Gastroesophageal sphincter (tissue), 4 donors: ENCODE results near the gene NCK2. TPM values are rescaled to one million over a fixed set of nuclear protein-coding genes. Genes with fewer than 3 reads are reported as not detected.

ENCODE experiments used
- ATAC-seq: fragments of 150-250 bp; one replicate; pipeline ENCODE4 v1.9.1; 2016; ENCODE audit warnings: mild to moderate bottlenecking, moderate library complexity
- H3K27ac ChIP-seq, 4 donors: fragments of 200-600 bp; sonication (generic) in 3 of 4; 1 replicate in 3 of 4; 2 replicates in 1 of 4; pipeline ENCODE4 v1.5.1; 2016 to 2019
- H3K27me3 ChIP-seq: fragments of 200-600 bp; sonication (generic); one replicate; pipeline ENCODE4 v1.5.1; 2019
- H3K36me3 ChIP-seq, 2 donors: fragments of 200-600 bp; sonication (generic); one replicate each; pipeline ENCODE4 v1.5.1; 2019; ENCODE audit warnings: control low read depth in 1 of 2
- H3K4me1 ChIP-seq, 3 donors: fragments of 200-600 bp; sonication (generic); 1 replicate in 2 of 3; 2 replicates in 1 of 3; pipeline ENCODE4 v1.5.1; 2016 to 2019; ENCODE audit warnings: control low read depth in 2 of 3
- H3K4me3 ChIP-seq, 2 donors: fragments of 200-600 bp; sonication (generic); one replicate each; pipeline ENCODE4 v1.5.1; 2019; ENCODE audit warnings: mild to moderate bottlenecking in 1 of 2, moderate library complexity in 1 of 2
- H3K9me3 ChIP-seq, 3 donors: fragments of 200-600 bp; sonication (generic); one replicate each; pipeline ENCODE4 v1.5.1; 2017 to 2019; ENCODE audit warnings: control low read depth in 2 of 3
- EP300 ChIP-seq: sonication (generic); formaldehyde crosslinking; IDR thresholded peaks from one replicate; pipeline ENCODE4 v1.6.1; 2017; ENCODE audit warnings: antibody characterized with exemption, mild to moderate bottlenecking
- POLR2A ChIP-seq, 2 donors: fragments of 450-650 bp; IDR thresholded peaks; one replicate each; pipeline ENCODE4 v1.6.1; 2017; ENCODE audit warnings: antibody characterized with exemption in 2 of 2, mild to moderate bottlenecking in 2 of 2, moderate library complexity in 1 of 2
- POLR2AphosphoS5 ChIP-seq: sonication (generic); formaldehyde crosslinking; IDR thresholded peaks from one replicate; pipeline ENCODE4 v1.6.1; 2017; ENCODE audit warnings: antibody characterized with exemption
- WGBS, 2 donors: methylation state at CpG; one replicate each; pipeline ENCODE4 v1.1.5; 2018; ENCODE audit warnings: low coverage in 1 of 2; 5-methylcytosine and 5-hydroxymethylcytosine counted together
- total RNA-seq, 4 donors: library from RNA; depleted of rRNA; stranded (reverse); fragments of >200 nt; gene quantifications; one replicate each; pipeline ENCODE4 v1.1.0, GENCODE V29; 2016
- TF ChIP-seq, protein P1 (sequence below), 4 experiments: fragments of 200-600 bp in 2 of 4; fragments of 450-650 bp in 2 of 4; sonication (generic) in 1 of 4; IDR thresholded peaks; one replicate each; pipeline ENCODE4 v1.5.1; 2017 to 2019; ENCODE audit warnings: antibody characterized with exemption in 4 of 4, mild to moderate bottlenecking in 2 of 4, moderate library complexity in 2 of 4

The NCK2 gene
- total RNA-seq, 4 donors from 2014 or later = 63.0 to 131 (median 89.5) TPM

- 64% methylated on average over 3 of the region's 3 CpGs for WGBS, 2 donors
- H3K4me3 ChIP-seq = no peak overlapping the region
- ATAC-seq = no peak
- H3K27me3 ChIP-seq = no peaks in the 10 kb centered on the region
- H3K4me1 ChIP-seq = peaks cover 0 to 81% (median 0%) of the 10 kb centered on the region in 3 donors
- H3K9me3 ChIP-seq = no peaks in the 10 kb centered on the region
- H3K27ac ChIP-seq = no peak overlapping the region
- TF ChIP-seq, protein P1, sequence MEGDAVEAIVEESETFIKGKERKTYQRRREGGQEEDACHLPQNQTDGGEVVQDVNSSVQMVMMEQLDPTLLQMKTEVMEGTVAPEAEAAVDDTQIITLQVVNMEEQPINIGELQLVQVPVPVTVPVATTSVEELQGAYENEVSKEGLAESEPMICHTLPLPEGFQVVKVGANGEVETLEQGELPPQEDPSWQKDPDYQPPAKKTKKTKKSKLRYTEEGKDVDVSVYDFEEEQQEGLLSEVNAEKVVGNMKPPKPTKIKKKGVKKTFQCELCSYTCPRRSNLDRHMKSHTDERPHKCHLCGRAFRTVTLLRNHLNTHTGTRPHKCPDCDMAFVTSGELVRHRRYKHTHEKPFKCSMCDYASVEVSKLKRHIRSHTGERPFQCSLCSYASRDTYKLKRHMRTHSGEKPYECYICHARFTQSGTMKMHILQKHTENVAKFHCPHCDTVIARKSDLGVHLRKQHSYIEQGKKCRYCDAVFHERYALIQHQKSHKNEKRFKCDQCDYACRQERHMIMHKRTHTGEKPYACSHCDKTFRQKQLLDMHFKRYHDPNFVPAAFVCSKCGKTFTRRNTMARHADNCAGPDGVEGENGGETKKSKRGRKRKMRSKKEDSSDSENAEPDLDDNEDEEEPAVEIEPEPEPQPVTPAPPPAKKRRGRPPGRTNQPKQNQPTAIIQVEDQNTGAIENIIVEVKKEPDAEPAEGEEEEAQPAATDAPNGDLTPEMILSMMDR (IDR thresholded peaks at IDR 0.05) = no peak
- TF ChIP-seq POLR2AphosphoS5 (no peak), EP300 (no peak), POLR2A (IDR thresholded peaks at IDR 0.05) (no peak)
- H3K36me3 ChIP-seq = no peaks in the 10 kb centered on the region
Measured at GRCh38 chr2:105804266-105804665, 59.6 kb downstream of the NCK2 start.

- WGBS, 2 donors = 94 to 100% methylated on average over 6 to 8 of the region's 8 CpGs
- Histone ChIP-seq H3K27ac (no peak overlapping the region), H3K4me1 (peaks cover 2 to 82% (median 23%) of the 10 kb centered on the region in 3 donors), H3K4me3 (no peak overlapping the region), H3K36me3 (no peaks in the 10 kb centered on the region), H3K27me3 (no peaks in the 10 kb centered on the region), H3K9me3 (no peaks in the 10 kb centered on the region)
- no peak for ATAC-seq
- TF ChIP-seq EP300 (no peak), POLR2A (IDR thresholded peaks at IDR 0.05) (no peak), POLR2AphosphoS5 (no peak)
- TF ChIP-seq, protein P1 (IDR thresholded peaks at IDR 0.05) = no peak
Measured at GRCh38 chr2:105806996-105807395, 62.3 kb downstream of the NCK2 start.

DNA sequence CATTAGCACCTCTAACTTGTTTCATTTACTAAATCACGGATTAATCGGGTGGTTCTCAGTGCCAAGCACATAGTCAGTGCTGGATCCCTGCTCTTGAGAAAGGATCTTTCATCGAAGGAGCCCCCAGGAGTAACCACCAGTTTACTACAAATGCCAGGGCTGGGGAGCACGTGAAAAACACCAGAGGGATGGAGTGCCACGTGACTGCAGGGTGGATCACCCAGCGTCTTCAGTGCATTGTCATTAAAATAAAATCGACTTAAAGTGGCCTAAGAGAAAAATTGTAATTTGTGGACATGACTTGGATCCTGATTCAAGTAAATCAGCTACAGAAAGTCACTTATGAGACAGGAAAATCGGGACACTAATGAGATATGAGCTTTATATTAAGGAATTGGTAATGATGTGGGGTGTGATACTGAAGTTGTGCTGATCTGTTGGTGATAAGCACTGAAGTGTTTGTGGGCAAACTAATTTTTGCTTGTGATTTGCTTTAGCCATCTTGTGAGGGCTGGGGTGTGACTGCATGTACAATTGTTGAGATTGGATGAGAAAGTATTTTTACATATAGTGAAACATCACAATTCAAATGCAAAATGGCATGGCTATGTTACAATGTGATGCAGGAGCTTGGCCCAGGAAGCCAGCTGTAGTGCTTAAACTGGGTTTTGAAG is 63.8 kb downstream of the NCK2 start:
- Histone ChIP-seq H3K4me3 (no peak overlapping the region), H3K27me3 (no peaks in the 10 kb centered on the region), H3K9me3 (no peaks in the 10 kb centered on the region), H3K27ac (no peak overlapping the region), H3K36me3 (no peaks in the 10 kb centered on the region), H3K4me1 (peaks cover 2 to 82% (median 34%) of the 10 kb centered on the region in 3 donors)
- no peak for ATAC-seq
- 89 to 90% methylated on average over 5 to 7 of the region's 8 CpGs for WGBS, 2 donors
- TF ChIP-seq EP300 = no peak
- TF ChIP-seq POLR2AphosphoS5 = no peak
- TF ChIP-seq, protein P1 (IDR thresholded peaks at IDR 0.05) = no peak
- no peak for TF ChIP-seq POLR2A (IDR thresholded peaks at IDR 0.05)

GRCh38 chr2:105809097-105809473 is 64.4 kb downstream of the NCK2 start:
- H3K9me3 ChIP-seq = no peaks in the 10 kb centered on the region

More at GRCh38 chr2:105809097-105809473, 64.4 kb downstream of the NCK2 start:
- no peak for TF ChIP-seq POLR2A (IDR thresholded peaks at IDR 0.05)
- no peak for TF ChIP-seq POLR2AphosphoS5
- TF ChIP-seq, protein P1 (IDR thresholded peaks at IDR 0.05) = no peak
- no peak for TF ChIP-seq EP300
- Histone ChIP-seq H3K27ac (no peak overlapping the region), H3K4me3 (no peak overlapping the region), H3K27me3 (no peaks in the 10 kb centered on the region), H3K36me3 (no peaks in the 10 kb centered on the region), H3K4me1 (peaks cover 2 to 82% (median 34%) of the 10 kb centered on the region in 3 donors)
- WGBS, 2 donors = 71 to 96% methylated on average over 3 of the region's 4 CpGs
- ATAC-seq = no peak
